NCI-H345 (cell line): ENCODE measurements around the gene LAGE3.
"Not testable (repeated sequence)": the region's sequence is repeated elsewhere in the genome, so short reads cannot be mapped to it uniquely, and the experiment has no call there.

Source experiments
- DNase-seq: peaks from one replicate; lab custom pipeline; 2025; lab: John Stamatoyannopoulos, UW

The LAGE3 gene

DNA sequence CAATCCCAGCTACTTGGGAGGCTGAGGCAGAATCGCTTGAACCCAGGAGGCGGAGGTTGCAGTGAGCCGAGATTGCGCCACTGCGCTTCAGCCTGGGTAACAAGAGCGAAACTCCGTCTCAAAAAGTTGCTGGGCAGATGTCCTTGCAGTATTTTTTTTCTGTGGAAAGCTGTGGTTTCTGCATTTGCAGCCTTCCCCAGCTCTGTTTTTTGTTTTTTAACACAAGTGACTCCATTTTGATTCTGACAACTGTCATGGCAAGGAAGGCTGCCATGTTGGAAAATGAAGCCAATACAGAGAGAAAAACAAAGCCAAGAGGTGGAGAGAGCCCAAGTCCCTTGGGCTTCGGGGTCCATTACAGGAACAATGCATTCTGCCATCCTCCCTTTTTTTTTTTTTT lies 23.0 kb upstream of the LAGE3 start:
- DNase-seq: no peak

DNA sequence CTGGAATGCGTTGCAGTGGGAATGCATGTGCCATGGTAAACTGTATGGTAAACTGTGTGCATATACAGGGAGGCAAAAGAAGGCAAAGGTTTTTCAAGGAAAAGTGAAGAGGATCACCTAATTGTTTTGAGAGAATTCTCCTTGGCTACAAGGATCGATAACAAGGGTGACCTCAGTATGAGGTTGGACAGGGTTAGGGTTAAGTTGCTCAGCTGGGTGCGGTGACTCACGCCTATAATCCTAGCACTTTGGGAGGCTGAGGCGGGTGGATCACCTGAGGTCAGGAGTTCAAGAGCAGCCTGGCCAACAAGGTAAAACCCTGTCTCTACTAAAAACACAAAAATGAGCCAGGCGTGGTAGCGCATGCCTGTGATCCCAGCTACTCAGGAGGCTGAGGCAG lies 22.3 kb upstream of the LAGE3 start:
- not testable (repeated sequence) for DNase-seq

DNA sequence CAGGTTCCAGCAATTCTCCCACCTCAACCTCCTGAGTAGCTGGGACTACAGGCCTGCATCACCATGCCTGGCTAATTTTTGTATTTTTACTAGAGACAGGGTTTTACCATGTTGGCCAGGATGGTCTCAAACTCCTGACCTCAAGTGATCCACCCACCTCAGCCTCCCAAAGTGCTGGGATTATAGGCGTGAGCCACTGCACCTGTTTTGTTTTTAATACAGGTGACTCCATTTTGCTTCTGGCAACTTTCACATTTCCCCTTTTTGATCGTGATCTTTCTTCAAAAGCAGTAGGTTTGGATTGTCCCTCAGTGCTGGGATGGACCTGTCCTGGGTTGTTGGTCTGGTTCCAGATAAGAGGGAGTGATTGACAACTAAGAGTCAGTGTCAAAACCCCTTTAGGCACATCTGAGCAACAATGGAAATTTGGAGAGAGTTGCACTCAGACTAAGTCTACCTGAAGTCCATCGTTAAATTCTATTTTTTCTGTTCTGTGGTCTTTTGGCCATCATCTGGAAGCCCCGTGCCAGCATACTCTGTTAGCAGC lies 17.6 kb upstream of the LAGE3 start:
- DNase-seq: not testable (repeated sequence)

DNA sequence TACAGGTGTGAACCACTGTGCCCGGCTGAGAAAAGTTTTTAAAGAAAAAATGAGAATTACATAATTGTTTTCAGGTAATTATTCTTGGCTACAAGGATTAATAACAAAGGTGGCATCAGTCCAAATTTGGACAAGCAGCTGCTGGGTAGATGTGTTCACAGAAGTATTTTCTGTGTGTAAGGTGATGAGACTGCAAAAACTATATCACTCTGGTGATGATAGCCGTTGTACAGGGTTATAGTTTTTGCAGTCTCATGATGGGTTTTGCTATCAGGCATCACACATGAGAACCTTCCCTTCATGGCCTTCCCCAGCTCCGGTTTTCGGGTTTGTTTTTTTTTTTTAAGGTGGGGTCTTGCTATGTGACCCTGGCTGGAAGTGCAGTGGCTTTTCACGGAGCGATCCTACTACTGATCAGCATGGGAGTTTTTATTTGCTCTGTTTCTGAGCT lies 16.4 kb upstream of the LAGE3 start:
- no peak for DNase-seq

DNA sequence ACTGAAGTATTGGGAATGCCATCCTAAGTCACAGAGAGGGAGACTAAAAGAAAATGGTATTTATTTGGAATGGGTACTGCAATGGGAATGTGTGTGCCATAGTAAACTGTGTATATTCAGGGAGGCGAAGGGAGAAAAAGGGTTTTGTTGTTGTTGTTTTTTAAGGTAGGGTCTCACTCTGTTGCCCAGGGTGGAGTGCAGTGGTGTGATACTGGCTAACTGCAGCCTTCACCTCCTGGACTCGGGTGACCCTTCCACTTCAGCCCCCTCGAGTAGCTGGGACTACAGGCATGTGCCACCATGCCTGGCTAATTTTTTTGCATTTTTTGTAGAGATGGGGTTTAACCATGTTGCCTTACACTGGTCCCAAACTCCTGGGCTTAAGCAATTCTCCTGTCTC lies 15.6 kb upstream of the LAGE3 start:
- no peak for DNase-seq

DNA sequence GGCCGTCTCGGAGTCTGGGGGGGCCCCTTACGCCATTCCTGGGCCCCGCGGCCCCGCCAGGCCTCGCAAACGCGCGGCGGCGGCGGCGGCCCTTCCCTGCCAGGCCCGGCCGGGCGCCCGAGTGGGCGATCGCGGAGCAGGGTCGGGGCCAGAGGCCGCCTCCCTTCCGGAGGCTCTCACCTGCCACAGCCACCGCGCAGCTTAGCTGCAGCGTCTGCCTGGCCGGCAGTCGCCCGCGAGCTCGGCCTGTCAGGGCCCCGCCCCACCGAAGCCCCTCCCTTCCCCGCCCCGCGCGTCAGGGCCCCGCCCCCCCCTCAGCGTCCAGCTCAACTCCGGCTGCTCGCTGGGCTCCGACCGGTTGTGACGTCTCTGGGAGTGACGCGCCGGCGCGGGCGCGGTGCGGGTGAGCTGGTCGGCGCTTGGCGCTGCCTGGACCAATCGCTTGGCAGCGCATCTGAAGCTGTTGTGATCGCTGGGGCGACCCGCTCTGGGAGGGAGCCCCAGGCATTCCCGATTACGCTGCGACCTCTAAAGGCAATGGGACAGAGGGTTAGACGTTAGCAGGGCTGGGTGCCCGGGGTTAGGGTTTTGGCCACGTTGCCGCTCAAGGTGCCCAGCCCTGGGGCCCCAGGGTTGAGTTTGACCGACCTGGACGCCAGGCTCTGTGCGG lies 11.5 kb upstream of the LAGE3 start, which contains the start of gene SLC10A3:
SLC10A3 (minus strand) TSS at position 216 of the 670 bp plus-strand sequence. CDS start 1,689 bp downstream, outside the sequence.
- DNase-seq: peak; percentile 92

DNA sequence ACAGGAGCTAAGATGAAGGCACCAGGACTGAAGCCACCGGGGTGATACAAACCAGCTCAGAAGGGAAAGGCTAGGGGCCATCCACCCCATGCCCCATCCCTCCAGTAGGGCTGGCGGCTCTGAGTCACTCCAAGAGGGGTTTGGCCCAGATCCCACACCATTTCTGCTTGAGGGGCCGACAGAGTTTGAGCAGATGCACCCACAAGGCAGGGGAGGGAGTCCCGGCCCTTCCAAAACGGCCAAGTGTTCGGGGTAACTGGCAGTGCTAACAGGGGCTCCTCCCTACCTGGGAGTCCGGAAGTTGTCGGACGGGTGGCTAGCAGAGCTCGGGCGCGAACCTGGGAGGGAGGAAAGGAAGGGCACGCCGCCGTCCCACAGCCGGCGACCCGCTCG lies 10.9 kb upstream of the LAGE3 start:
- DNase-seq: no peak

DNA sequence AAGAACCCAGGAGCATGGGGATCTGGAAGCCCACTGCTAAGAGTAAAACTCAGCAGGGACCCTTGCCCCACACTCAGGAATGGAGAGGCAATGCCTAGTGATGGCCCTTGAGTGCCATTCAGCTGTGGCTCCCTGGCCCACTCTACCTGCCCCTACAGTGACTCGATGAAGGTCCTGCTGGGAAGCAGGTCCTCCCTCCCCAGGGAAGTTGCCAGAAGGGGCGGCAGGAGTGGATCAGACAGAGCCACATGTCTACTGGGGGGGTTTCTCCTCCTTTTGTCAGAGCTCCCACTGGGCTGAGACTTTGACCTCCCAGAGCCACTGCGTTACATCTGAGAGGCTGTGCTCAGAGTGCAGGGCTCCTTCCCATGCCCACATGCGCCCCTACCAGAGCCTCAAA lies 10.1 kb upstream of the LAGE3 start:
- DNase-seq: no peak

DNA sequence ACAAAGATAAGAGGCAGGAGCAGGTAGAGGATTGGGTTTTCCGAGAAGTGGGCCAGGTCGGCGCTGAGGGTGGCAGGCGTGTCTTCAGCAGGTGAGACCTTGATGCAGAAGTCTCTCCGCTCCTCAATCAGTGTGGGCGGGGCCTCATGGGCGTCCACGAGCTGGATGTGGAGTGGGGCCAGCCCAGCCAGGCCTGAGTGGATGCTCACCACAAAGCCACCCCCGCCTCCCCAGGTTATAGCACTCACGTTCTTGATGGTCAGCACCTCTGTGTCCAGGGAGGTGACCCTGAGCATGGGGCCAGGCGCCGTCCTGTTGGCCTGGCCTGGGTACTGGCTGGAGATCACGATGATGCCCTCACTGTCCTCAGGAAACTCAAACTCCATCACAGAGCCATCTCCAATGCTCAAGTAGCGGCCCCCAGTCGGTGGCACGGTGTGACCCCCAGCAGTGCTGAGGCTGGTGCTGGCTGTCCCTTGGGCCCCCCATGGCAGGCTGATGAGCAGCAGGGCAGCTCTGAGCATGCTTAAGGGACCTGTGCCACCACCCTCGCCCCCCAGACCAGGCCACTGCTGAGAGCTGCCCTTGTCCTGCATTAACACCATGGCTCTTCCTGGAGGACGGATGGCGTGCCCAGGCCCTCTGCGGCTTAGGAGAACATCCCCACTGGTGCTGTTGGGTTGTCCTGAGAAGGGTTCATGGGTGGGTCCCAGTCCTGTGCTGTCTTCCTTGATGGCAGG lies 9.4 kb upstream of the LAGE3 start:
- DNase-seq: no peak

DNA sequence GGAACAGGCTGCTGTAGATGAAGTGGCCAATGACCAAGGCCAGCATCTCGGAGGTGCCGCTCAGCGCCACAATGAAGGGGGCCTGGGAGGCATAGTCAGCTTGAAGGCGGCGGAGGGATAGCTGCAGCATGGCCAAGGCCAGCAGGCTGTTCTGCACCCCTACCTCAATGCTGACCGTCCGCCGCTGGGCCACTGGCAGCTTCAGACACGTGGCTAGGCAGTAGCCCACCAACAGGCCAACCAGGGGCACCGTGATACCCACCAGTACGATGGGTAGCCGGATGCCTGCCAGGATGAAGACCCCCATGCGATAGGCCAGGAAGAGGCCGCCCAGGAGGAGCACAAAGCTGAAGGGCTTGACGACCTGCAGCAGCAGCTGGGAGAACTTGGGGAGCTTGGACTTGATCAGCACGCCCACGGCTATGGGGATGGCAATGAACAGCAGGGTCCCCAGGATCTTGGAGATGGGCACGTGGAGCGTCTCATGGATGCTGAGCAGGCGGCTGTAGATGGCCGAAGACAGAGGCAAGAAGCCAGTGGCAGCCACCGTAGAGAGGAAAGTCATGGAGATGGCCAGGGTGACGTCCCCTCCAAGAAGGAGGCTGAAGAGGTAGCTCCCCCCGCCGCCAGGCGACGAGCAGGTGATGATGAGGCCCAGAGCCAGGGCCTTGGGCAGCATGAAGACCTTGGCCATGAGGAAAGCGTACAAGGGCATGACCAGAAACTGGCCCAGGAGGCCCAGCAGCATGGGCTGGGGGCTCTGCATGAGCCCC lies 8.6 kb upstream of the LAGE3 start:
- no peak for DNase-seq

DNA sequence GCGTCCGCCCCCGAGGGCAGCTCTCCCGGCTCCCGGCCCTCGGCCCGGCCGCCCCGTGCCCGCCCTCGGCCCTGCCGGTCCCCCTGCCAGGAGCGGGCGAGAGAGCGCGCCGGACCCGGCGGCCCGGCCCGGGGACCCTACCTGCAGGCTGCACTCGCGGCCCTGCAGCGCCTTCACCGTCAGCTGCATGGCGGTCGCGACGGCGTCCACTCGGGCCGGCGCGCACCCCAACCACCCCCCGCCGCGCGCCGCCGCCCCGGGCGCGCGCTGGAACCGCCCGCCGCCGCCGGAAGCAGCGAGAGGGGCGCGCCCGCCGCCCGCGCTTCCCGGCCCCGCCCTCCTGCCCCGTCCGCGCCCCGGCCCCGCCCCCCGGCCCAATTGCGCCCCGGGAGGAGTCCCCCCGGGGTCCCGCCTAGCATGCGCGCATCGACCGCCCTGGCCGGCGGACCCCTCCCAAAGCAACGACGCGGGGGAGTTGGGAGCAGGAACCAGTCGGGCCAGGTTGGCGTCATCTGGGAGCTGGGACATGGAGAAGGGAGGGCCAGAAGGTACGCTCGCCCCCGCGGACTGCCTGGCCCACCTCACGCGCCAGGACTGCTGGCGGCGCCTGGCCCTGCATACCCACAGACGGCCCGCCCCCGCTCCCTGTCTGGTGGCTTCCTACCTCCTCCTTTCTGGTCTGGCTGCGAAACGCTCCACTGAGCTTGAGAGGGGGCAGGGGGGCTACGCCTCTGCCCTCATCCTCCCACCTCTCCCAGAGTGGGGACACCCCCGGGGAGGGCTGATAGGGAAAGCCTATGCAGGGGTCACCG lies 7.5 kb upstream of the LAGE3 start, which contains the start of gene UBL4A:
UBL4A (minus strand) TSS at position 220 of the 812 bp plus-strand sequence; CDS start at position 189, 31 bp downstream.
- peak; percentile 45 for DNase-seq

DNA sequence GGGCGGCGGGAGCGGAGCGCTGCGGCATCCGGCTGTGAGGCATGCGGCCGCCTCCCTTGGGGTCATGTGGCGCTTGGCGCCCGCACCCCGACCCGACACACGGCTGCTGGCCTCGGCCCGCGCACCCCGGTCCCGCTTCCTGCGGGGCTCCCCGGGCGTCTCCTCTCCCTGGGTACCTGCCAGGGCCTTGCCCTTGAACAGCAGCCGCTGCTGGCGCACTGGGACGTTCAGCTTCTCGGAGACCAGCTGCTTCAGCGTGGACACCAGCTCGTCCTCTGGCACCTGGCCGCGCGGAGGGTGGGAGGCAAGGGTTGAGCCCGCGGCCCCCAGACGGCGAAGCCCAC lies 6.9 kb upstream of the LAGE3 start:
- no peak for DNase-seq

DNA sequence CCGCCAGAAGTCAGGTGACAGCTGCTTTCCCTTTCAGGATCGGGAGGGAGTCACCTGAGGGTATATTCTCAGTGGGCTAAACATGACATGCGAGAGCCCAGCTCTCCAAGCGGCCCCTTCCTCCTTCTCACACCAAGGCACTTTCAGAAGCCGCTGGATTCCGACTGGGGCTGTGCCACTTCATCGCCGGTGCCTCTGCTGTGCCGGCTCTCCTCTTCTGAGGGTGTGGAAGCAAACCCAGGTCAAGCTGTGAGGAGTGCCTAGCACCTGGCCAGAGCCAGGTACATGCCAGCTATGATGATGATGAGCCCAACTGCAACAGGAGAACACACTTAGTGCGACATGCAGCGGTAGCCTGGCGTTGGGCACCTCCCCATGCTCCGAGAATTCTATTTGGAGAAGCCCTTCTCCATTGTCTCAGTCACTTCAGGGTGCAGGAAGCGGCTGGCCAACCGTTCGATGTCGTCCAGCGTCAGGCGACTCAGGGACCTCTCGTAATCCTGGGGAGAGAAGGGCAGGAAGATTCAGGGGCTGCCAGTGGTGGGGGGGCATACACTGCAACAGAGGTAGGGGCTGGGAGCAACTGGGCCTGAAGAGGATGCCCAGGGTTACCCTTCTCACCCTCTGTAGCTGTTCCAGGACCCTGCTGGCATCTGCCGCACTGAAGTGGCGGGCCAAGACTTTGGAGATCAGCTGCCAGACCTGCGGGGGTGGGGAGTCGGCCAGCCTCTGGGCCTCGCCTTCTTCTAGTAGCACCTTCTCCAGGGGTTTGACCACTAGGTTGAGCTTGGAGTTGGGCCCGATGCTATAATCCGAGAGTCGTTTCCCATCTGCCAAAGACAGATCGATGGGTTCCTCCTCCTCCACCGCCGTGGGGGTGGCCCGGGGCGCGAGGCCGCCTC lies 6.3 kb upstream of the LAGE3 start:
- DNase-seq: no peak

DNA sequence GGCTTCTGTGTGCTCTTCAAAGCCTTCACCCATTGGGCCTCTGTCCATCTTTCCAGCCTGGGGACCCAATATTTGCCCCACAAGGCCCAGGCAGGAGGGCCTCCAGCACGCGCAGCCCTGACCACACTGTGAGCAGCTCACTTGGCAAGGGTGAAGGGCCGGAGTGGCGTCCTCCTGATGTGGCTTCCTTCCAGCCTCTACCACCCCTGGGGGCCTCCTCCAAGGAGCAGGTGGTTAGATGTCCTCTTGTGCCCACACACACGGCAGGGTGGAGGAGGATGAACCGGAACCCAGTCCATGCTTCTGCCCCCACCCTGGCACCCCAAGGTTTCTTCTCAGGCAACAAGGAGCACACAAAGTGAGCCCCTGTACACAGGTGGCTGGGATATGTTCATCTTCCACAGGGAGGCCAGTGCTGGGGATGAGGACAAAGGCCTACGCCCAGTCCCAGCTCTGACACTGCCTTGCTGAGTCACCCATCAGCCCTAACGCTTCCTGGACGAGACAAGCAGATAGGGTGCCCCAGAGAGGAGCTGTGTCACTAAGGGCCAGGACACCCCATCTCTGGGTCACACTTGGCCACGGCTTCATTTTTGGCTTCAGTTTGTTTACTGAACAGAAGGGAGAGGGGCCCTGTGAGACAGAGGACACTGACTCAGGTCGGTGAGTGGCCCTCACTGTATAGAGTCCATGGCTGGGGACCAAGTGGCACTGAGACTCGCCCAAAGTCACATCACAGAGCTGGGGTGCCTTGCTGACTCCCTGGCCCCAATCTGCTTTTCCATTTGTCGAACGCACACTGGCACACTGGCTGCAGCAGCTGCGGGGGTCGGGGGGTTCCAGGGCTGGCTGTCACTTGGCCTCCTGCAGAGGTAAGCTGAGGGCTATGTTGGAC lies 5.4 kb upstream of the LAGE3 start:
- no peak for DNase-seq

DNA sequence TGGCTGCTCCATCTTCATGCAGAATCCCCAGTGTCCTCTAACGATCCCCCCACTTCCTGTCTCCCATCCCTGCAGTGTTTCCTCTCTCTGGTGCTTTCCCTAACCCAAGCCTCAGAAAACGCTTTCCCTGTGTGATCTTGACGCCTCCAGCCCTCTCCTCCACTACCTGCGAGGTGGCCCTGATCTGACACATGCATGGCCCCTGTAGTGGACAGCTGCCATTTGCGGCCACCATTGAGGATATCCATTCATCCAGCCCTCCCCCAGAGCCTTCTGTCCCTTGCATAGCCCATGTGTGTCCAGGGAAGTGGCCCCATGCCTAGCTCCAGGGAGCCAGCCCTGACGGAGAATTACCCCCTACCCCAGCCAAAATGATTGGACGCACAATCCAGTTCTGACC lies 4.2 kb upstream of the LAGE3 start:
- DNase-seq: no peak

DNA sequence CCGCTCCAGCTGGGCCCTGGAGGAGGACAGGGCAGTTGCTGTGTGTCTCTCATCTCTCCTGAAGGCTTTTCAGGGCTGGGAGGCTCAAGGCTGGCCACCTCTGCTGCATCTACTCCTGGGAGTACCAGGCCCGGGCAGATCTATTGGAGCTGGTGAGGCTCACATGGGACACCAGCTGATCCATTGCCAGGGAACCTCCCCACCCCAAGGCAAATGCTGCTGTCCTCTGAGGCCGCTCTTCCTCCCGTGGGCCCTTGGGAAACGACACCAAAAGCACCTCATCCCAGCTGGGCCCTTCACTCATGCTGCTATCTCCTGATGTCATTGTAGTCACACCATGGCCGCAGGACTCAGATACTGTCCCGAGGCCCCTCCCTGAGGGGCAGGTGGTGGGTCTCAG lies 3.7 kb upstream of the LAGE3 start:
- DNase-seq: no peak

DNA sequence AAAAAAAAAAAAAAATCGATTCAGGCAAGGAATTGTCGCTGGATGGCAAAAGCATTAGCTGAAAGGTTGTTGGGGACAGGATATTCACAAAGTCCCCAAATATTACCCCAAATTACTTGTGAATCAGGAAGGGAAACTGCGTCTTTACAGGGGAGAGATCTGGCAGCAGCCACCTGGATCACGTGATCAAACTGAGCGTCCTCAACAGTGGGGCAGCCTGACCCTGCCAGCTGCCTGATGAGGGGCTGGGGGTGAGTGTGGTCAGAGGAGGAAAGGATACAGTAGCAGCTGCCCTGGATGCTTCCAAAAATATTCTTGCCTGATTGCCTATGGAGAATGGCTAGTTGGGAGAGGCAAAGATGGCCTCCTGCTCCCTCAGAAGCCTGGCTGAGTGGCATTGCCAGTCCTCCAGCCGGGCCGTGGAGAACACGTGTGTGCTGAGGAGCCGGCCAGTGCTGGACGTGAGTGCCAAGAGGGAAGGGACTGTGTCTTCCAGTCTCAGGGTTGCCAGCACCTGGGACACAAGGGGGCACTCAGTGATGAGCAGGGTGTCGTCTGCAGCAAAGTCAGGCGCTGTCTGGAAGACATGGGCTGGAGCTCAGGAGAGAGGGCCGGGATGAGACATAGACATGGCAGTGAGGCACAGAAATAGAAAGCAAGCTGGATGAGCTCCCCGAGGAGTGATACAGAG lies 3.0 kb upstream of the LAGE3 start:
- no peak for DNase-seq

DNA sequence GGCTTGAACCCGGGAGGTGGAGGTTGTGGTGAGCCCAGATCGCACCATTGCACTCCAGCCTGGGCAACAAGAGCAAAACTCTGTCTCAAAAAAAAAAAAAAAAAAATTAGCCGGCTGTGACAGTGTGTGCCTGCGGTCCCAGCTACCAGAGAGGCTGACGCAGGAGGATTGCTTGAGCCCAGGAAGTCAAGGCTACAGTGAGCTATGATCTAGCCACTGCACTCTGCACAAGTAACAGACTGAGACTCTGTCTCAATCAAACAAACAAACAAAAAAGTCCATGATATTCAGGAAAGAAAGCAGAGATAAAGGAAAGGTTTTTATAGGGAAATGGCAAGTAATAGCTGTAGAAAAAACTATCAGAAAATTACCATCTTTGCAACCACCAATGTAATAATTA lies 2.1 kb upstream of the LAGE3 start:
- DNase-seq: no peak

DNA sequence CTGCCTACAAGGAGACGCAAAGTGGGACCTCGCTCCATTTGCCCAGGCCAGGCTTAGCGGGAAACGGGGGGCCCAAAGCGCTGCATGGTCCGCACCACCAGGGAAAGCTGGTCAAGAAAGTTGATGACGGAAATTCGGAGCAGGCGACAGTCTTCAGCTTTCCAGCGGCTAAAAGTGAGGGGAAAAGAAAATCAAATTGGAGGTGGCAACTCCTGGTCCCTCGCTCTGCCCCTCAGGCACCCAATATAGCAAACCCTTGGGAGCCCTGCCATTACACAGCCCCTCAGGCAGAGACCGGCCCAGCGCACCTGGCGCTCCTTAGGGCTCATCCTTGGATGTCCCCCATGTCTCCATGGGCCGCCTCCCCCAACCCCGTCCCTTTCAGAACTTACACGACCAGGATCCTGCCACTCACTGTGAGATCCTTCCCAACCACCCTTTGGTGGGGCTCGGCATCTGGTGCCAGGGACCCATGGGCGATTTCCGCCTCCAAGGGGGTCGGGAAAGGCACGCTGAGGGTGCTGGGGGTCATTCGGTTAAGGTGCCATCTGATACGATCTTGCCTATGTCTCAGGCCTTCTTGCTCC lies 1.1 kb downstream of the LAGE3 start:
- DNase-seq: no peak
